HG03558 (cell line): Measurements from ENCODE around the gene RNF187.
"Not testable (repeated sequence)": the region's sequence is repeated elsewhere in the genome, so short reads cannot be mapped to it uniquely, and the experiment has no call there.

Experiments used
- ATAC-seq: cut with Tn5 transposase; IDR thresholded peaks from one replicate; pipeline ENCODE4 v1.9.1; 2021; ENCODE audit warnings: moderate number of reproducible peaks; ENCODE audit not compliant: unreplicated experiment; ENCODE audit errors: extremely low read depth

RNF187 gene

DNA sequence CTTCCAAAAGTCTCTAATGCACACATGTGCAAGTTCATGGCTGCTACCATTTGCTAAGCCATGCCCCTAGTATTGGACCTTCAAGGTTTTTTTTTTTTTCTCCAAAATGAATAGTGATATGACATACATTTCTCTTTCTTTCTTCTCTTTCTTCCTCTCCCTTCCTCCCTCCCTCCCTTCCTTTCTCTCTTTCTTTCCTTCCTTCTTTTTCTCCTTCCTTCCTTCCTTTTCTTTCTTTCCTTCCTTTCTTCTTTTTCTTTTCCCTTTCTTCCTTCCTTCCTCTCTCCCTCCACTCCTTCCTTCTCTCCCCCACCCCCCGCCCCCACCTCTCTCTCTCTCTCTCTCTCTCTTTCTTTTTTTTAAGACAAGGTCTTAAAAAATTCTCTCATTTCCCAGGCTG is 3.4 kb upstream of the RNF187 start:
- ATAC-seq = no peak

DNA sequence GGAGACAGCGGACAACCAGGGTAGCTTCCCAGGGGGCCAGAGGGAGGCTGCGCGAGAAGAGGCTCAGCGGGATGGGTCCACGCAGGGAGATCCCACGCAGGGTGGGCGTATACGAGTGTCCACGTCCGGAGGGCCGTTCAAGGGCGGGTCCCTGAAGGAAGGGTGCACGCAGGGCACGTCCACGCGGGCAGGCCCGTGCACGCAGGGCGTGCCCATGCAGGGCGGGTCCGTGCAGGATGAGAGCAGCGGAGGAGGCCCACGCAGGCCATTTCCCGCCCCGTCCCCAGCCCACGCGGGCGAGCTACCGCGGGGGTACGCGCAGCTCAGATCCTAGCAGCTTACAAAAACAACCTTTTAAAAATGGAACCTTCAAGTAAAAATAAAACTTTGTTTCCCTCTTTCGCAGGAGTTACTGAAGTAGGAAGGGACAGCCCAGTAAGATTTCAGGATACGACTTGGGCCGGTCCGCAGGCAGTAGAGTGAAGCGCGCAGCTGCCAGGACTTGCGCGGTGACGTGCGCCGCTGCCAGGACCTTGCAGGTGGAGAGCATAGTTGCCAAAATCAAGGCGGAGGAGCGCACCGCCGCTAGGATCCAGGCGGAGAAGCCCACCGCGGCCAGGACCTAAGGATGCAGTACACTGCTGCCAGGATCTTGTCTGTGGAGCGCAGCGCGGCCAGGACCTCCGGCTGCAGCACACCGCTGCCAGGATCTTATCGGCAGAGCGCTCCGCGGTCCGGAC is 416 bp upstream of the RNF187 start:
- ATAC-seq = peak; percentile 34

DNA sequence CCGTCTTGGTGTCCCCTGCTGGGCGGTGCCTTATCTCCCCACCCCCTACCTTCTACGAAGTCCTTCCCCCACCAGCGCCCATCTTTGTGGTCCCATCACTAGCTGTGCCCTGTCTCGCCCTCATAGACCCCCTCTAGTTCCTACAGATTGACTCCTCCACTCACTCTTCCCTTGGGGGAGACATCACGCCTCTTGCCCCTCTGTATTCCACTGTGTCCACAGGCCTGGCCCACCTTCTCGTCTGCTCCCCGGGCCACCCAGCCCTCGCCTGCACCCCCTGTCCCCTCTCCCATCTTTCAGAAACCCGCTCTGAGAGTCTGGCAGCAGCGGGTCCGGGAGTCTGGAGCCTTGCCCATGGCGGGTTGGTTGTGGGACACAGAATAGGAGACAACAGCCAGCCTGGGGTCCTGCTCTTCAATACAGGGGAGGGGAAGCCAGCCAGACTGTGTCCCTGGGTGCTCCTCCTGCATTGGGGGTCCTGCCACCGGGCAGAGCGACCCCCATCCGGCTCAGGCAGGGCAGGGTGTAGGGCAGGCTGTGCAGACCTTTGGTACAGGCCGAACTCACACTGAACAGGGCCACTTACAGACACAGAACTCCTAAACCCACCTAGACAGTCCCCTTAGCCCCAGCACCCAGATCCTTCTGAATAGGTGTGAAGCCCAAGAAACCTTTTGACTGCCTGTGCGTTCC is 1.1 kb downstream of the RNF187 start:
- ATAC-seq = no peak

DNA sequence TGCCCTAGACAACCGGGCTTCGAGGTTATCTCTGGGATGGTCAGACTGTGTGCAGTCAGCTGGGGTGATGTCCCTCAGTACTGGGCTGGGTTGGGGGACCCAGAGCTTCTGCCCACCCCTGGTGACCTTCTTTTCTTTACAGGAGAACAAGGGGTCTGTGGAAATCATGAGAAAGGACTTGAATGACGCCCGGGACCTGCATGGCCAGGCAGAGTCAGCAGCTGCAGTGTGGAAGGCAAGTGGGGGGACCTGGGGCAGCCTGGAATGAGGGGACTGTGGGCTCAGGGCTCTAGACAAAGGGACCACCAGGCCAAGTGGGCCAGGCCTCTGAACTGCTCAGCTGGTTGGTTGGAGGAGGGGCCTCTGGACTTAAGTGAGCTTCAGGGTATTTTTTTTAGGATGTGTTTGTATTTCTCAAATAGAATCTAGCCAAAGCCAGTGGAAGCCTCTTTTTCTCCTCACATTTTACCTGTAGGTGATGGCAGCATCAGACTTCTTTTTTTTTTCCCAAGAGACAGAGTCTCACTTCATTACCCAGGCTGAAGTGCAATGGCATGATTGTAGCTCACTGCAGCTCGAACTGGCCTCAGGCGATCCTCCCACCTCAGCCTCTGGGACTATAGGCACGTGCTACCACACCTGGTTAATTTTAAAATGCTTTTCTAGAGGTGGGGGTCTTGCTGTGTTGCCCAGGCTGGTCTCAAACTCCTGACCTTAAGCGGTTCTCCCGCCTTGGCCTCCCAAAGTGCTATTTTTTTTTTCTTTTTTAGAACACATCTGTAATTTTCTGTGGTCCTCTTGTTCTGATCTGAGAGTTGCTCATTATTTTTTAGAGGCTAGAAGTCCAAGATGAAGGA is 1.9 kb downstream of the RNF187 start:
- ATAC-seq = no peak

DNA sequence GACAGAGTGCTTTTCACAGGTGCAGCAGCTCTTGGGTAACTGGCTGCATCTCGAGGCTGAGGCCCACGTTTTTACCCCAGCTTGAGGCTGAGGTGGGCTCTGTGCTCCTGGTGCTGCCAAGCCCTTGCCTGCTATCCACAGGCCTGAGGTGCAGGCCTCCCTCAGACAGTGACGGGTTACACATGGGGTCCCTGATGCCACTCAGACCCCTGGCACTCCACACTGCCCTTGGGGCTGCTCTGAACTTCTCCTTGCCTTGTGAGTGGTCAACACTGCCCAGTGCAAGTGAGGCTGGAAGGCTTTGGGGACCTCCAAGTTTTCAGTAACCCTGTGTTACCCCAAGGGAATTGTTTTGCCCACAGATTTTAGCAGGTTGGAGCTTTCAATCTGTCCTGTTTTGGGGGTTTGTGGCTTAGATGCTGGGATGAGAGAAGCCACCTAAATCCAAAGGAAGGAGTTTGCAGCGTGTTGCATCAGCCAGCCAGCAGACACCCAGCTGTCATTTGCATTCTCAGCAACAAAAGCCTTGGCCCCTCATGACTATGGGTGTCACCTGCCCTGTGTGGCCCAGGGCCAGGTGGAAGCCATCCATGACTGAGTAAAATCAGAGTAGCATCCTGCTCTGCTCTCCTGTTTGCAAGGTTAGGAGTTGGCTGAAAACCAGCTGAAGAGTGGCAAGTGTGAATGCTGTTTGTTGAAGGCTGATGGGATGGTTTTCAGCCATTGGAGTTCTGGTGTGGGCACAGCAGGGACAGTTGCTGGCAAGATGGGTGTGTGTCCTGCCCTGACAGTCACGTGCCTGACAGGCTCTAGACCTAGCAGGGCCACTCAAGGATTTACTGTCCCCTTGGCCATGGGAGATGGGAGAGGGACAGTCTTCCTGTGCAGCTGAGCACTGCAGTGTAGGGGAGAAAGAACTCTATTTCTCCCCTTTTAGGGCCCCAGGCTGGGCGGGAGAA is 3.2 kb downstream of the RNF187 start:
- ATAC-seq = no peak

DNA sequence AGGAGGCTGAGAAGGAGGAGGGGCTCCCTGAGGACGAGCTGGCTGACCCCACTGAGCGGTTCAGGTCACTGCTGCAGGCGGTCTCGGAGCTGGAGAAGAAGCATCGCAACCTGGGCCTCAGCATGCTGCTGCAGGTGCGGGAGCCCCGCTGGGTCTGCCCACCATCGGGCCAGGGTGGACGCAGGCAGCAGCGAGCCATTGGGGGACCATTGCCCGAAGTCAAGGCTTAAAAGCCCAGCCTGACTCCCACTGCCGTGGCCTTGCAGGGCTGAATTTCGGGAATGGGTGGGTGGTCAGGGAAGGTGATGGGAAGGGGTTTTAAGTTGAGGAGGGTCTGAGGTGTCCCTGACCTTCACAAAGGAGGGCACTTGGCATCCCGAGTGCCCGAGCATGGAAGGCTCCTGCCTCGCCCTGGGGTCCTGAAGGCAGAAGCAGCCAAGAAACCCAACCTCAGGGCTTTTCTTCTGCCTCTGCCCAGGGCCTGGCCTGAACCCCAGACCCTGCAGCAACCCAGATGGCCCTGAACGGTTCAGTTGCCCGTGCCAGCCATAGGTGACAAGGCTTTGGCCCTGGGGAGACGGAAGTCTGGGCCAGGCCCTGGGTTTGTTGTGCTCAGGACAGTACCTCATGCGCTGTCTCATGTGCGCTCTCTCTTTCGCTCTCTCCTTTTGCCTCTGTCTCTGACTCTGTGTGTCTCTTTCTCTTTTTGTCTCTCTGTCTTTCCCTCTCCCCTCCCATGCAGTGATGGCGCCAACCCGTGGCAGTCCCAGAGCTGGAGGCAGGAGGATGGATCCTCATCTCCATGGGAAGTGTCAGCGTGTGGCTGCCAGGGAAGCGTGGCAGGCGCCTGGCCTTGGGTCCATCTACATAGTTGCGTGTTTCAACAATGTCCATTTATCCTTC is 6.2 kb downstream of the RNF187 start:
- no peak for ATAC-seq

DNA sequence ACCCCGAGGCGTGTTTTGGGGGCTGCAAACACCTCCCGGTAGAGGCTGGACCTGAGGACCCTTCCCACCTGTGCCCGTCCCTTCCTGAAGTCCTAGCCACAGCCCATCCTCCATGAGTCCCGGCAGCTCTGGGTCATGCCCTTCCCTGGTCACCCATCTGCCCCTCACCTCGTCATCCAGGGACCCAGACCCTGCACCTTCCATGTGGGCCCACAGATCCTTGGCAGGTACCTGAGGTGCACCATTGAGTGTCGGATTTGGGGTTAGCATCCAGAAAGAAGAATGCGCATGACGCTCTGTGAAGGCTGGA is 6.8 kb downstream of the RNF187 start:
- no peak for ATAC-seq

DNA sequence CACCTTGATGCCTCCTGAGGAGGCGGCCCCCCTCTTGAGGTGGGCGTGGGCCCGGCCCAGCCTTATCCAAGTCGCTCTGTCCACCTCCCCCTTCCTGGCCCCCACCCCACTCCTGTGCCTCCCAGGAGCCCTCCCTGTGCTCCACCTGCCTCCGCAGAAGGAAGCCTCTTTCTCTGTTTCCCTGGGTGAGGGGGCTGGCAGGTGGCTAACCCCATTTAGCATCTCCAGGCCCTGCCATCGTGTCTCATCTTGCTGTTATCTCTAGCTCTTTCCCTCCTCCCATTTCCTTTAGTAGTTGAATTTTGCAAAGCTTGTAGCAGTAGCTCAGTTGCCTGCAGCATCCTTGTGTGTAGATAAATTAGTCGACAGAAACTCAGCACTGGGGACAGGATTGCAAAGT is 7.2 kb downstream of the RNF187 start:
- no peak for ATAC-seq

DNA sequence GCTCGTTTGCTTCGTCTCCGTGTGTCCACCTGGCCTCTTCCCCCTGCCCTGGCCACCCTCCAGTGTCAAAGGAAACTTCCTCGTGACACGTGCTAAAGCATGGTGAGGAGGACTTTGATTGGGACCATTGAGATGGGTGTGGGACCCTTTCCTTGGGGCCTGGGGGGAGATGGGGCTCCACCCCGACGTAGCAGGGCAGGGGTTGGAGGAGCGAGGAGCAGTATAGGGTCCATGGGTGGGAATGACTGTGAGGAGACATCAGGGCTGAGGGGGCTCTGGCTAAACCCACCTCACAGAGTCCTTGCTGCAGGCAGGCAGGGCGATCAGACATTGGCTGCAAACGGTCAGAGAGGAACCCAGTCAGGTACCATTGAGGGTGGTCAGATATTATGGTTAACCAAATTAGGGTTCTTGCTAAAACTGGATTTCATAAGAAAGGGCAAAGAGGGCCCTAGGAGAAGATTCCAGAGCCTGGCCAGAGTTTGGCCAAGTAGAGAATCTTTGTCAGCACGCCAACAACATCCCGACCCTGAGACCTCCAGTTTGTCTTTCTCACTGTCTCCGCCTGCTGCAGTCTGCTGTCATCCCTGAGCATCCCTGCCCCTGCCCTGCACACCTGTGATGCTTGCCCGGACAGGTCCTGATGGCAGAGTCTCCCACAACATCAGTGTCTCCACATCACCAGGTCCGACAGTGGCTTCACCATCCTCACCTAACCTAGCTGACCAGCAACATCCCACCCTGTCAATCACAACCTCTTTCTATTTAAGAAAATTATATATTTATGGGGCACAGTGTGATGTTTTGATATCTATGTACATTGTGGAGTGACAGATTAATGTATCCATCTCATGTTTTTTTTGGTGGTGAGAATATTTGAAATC is 8.0 kb downstream of the RNF187 start:
- ATAC-seq = no peak

DNA sequence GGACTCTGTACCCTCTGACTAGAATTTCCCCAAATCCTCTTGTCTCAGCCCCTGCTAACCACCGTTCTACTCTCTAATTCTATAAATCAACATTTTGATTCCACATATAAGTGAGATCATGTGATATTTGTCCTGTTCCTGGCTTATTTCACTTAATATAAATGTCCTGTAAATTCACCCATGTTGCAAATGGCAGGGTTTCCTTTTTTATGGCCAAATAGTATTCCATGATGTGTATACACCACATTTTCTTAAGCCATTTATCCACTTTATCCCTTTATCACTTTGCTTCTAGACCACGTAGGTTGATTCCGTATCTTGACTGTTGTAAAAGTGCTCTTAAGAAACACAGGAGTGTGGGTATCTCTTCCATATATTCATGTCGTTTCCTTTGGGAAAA is 8.9 kb downstream of the RNF187 start:
- ATAC-seq = no peak

DNA sequence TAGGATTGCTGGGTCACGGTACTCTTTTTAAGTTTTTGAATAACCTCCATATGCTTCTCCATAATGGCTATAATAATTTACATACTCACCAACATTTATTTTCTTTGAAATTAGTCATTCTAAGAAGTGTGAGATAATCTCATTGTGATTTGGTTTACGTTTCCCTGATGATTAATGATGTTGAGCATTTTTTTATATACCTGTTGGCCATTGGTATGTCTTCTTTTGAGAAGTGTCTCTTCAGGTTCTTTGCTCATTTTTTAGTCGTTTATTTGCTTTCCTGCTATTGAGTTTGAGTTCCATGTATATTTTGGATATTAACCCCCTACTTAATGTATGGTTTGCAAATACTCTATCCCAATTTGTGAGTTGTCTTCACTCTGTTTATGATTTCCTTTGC is 9.3 kb downstream of the RNF187 start:
- no peak for ATAC-seq

DNA sequence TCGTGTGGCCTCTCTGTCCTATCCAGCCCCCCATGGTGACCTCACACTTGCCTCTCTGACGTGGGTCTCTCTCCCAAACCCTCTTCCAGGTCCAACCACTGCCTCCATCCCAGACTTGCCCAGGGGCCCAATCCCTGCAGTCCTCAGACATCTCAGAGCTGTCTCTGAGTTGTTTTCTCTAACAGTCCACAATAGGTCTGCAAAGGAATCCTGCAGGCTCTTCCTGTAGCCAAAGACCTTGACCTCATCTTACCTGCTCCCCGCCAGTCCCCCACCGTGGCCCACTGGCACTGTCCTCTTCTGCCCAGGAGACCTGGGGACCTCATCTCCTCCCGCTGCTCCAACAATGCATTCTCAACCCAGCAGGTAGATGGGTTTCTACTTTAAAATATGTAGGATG is 10.0 kb downstream of the RNF187 start:
- ATAC-seq = no peak

DNA sequence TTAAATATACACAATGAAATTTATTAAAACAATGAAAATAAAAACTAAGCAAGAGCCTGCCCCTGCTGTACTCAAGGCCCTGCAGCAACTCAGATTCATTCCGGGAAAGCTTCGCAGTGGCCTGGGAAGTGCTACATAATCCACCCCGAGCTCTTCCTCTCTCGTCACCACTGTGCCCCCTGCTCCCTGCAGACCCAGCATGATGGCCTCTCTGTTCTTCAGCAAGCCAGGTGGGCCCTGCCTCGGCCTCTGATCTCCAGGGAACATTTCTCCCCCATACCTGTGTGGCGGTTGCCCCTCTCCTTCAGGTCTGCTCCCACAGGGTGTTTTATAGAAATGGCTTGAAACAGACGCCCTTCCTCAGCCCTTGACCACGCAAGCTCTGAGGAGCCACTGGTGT is 10.6 kb downstream of the RNF187 start:
- no peak for ATAC-seq

DNA sequence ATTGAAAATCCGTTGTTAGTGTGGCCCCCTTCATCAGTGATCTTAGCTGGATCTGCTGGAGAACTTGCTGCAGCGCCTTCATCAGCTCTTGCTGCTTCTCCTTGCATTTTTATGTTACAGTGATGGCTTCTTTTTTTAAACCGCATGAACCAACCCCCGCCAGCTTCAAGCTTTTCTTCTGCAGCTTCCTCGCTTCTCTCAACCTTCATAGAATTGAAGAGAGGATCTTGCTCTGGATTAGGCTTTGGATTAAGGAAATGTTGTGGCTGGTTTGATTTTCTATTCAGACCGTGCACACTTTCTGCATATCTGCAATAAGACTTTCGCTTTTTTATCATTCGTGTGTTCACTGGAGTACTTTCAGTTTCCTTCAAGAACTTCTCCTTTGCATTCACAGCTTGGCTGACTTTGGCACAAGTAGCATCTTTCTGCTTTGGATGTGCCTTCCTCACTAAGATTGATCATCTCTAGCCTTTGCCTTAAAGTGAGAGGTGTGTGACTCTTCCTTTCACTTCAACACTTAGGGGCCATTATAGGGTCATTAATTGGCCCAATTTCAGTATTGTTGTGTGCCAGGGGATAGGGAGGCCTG is 13.1 kb downstream of the RNF187 start:
- ATAC-seq = no peak

DNA sequence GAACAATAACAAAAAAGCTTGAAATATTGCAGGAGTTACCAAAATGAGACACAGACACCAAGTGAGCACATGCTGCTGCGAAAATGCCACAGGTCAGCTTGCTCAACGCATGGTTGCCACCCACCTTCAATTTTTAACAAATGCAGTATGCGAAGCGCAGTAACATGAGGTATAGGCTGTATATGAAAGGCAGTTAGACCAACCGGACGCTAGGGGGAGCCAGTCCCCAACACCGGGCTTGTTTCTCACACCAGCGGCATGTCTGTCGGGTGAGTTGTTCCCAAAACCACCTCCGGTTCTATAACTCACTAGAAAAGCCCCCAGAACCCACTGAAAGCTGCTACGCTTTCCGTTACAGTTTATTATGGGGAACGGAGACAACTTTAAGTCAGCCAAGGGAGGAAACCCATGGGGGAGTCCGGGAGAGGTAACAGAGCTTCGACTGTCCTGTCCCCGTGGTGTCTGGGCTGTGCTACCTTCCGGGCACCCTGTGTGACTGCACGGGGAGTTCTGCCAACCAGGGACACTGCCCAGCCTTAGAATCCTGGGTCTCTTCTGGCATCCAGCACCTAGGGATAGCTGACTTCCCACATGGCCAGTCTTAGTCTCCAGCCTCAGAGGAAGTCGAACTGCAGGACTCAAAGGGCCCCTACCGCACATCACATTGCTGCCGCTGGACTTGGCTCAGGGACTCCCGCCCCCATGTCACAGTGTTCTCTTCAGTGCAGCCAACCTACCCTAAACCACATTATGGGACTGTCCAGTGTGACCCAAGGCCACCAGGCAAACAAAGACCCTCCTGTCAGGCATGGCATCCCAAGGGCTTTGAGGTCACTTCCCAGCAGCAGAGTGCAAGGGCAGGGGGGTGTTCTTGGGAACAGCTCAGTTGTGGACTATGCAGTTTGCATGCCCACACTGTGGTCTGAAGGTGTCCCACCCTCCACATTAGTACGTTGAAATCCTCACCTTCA is 14.0 kb downstream of the RNF187 start:
- peak; percentile 87 for ATAC-seq

DNA sequence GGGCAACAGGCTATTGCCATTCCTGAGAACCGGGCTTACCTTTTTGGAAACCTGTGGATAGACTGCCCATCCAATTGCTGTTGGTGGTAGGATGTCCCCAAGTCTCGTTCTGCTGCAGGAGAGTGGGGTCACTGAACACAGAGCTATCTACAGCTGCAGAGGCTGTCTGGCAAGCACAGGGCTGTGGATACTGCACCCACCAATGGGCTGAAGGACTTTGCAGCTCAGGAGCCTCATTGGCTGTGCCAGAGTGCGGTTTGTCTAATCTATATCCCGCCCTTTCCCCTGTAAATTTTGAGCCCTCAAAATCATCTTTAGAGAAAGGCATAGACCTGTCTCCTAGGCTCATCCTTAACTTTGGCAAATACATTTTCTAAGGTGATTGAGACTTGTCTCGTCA is 15.3 kb downstream of the RNF187 start:
- ATAC-seq = no peak

DNA sequence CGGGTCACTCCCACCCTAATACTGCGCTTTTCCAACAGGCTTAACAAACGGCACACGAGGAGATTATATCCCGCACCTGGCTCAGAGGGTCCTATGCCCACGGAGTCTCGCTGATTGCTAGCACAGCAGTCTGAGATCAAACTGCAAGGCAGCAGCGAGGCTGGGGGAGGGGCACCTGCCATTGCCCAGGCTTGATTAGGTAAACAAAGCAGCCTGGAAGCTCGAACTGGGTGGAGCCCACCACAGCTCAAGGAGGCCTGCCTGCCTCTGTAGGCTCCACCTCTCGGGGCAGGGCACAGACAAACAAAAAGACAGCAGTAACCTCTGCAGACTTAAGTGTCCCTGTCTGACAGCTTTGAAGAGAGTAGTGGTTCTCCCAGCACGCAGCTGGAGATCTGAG is 18.8 kb downstream of the RNF187 start:
- not testable (repeated sequence) for ATAC-seq
